Measurements from ENCODE around the gene MORN4.

DNA sequence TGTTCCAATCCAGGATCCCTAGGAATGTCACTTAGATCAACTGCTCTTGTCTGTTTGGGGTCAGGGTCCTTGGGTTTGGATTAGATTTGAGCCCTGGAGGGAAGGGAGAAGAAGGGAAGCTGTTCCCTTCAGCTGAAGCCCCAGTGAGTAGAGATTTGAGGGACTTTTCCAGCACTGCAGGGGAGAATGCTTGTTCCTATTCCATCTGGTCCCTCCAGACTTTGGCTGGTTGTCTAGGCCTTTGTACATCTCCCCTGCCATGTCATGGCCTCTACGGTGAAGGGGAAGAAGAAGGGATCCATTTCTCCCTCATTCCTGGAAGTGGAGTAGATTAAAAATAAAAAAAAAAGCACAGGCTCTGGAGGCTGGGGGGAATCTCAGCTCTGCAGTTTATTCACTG, 32.7 kb downstream of the MORN4 start:
- TF ChIP-seq, protein P1, sequence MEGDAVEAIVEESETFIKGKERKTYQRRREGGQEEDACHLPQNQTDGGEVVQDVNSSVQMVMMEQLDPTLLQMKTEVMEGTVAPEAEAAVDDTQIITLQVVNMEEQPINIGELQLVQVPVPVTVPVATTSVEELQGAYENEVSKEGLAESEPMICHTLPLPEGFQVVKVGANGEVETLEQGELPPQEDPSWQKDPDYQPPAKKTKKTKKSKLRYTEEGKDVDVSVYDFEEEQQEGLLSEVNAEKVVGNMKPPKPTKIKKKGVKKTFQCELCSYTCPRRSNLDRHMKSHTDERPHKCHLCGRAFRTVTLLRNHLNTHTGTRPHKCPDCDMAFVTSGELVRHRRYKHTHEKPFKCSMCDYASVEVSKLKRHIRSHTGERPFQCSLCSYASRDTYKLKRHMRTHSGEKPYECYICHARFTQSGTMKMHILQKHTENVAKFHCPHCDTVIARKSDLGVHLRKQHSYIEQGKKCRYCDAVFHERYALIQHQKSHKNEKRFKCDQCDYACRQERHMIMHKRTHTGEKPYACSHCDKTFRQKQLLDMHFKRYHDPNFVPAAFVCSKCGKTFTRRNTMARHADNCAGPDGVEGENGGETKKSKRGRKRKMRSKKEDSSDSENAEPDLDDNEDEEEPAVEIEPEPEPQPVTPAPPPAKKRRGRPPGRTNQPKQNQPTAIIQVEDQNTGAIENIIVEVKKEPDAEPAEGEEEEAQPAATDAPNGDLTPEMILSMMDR (IDR thresholded peaks at IDR 0.05; ENCODE audit: insufficient read depth, low read length, poor library complexity, severe bottlenecking): no peak
- no peak for TF ChIP-seq EZH2phosphoT487 (conservative IDR thresholded peaks at IDR 0.05; ENCODE audit: low read length)
